Measurements from ENCODE around the gene NPHP1.
"Not testable (repeated sequence)": the region's sequence is repeated elsewhere in the genome, so short reads cannot be mapped to it uniquely, and the experiment has no call there.

The NPHP1 gene

DNA sequence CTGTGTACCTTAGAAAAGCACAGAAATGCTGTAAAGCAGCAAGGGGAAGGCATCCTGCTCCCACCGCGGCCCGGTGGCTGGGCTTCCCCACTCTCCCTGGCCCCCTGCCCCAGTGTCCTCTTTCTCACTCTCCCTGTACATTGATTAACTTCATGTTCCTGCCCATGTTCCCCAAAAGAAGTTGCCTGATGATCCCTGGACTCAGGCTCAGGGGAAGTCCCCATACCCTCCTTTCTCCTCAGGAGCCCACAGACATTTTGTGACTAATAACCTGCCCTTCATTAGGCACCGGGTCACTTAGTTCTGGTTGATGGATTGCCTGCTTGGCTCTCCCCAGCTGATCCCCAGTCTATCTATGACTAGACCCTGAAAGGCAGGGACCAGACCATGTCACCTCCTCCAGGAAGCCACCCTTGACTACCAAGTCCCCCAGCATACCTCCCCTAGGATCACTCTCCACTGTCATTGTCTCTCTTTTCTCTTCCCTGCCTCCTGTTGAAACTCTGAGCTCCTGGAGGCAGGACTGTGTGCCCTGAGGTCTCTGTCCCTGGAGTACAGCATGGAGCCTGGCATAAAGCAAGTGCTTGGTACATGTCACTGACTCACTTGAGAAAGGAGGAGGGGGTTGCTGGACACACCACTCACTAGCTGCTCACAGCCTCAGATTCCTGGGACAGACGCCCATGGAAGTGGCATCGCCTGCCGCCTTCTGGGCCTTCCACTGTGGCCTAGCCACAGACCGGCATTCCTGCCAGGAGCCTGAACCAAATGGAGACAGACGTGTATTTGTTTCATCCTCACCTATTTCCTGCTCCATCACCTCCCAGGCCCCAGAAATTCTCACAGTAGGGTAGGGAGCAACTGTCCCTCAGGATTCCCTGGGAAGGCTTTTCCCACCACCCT lies 102.7 kb downstream of the NPHP1 start:
- DNase-seq = no peak

DNA sequence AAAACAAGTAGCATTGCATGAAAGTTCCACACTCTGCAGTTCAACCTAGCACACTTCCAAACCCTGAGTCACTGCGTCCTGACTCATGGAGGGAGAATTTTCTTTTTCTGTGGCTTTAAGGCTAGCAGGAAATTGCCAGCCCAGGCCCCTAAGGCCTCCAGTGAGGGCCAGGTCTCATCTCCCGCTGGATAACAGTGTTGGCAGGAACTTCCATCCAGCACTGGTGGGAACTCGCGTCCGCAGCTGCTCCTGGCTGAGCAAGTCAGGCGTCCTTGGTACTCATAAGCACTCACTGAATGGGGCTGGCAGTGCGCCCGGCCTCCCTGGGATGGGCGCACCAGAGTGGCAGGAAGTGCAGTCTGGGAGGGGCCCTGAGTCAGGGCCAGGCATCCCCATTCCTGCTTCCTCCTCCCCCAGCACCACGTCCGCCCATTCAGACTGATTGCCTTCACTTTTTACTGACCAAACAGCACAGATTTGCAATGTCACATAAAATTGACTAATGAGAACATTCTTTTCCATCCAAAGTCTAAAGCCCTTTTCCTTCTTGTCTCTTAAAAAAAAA lies 103.5 kb downstream of the NPHP1 start:
- DNase-seq = no peak

DNA sequence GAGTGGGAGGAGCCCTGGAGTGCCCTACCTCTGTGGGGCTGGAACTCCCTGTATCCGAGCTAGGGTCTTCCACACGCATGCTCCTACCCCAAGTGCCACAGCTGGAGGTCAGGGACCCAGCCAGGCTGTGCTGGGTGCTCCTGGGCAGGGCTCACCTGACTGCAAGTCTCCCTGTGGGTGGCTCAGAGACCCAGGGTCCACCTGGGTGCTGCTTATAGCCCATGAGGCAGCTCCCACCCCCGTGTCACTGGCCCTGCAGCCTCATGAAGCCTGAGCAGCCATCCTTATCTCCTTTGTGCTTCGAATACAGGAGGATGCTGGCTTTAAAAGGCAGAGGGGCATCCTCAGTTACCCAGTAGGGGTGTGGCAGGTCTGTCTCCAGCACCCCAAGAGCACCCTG lies 103.9 kb downstream of the NPHP1 start:
- not testable (repeated sequence) for DNase-seq

DNA sequence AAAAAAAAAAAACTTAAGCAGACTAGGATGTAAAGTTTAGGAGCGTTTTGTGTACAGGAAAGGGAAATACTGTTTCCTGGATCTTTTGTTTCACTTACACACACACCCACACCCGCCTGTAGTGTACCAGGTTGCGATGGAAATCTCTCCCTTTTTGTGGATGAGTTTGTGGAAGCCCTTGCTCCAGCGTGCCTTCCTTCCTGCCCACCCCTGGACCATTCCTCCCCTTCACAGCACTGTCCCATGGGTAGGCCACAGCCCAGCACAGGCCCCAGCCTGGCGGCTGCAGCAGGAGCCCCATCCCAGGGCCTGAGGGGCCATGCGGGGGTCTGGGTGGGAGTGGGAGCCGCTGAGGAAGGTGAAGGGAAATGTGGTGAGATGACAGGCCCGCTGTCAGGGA lies 104.3 kb downstream of the NPHP1 start:
- DNase-seq = no peak

DNA sequence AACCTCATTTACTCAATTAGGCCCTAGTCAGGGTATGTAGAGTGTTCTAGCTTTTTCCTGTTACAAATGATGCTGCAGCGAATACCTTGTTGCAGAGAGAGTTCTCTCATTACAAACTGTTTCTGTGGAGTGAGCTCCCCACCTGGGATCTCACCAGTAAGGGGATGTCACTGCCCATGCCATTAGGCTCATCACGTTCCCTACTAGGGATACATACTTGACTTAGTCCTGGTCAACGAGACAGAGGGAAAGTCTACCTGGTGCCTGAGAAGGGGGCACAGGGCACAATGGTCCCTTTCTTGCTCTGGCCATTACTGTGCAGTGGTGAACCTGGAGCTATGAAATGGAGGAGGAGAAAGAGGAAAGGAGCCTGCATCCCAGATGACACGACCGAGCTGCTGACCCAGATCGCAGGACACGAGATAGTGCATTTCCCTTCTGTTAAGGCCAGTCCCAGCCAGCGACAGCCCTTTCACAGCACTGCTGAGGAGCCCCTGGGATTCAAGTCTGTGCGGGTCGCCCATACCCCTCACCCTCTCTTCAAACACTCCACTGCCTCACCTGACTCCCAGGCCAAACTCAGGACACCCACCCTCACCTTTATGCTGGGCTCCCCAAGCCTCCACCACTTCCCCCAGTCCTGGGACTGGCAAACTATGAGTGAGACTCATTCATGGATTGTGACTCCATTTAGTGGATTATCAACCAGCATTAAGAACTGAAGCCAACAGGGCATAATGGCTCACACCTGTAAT lies 105.2 kb downstream of the NPHP1 start:
- DNase-seq = no peak

DNA sequence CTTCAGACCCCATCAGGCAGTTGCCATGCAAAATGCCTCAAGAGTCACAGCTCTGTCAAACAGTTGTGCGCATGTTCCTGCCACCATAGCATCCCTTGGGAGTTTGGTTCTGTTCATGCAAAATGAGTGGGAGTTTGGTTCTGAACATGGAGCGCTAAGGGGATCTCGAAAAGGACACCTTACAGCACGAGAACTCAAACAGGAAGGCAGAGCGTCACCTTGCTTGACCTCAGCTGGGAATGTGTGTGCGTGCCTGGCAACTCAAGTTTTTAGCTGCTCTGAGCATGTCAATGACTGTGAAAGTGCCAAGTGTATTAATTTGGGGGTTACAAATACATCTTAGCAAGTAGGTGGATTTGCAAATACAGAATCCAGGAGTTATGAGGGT lies 105.8 kb downstream of the NPHP1 start:
- DNase-seq = no peak

DNA sequence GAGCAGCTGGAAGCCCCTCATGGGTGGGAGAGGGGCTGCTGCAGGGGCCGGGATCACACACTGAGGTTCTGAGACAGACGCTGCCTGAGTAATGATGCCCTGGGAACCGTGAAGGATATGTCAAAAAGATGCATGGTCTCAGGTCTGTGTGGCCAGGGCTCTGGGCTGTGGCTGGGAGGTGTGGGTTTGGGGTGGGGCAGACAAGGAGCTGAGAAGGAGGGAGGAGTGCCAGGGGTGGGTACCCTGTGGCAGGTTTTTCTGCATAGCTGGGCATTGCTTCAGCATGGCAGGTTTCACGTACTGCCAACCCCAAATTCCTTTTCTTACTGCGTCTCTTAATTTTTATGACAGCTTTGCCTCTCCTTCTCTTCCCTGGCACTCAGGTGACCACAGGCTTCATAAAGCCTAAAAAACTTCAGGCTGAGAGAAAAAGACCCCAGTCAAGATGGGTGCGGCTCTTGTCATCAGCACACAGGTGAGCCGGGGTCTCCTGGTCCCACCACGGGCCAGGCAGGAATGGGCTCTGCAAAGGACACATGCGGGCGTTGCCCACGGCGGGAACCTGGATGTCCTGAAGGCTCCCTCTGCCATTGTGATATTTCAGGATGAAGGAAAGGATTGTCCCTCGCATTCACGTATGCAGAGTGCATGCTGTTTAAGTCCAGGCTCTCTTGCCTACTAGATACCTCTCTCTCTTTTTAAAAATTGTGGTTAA lies 107.2 kb downstream of the NPHP1 start:
- DNase-seq = no peak

DNA sequence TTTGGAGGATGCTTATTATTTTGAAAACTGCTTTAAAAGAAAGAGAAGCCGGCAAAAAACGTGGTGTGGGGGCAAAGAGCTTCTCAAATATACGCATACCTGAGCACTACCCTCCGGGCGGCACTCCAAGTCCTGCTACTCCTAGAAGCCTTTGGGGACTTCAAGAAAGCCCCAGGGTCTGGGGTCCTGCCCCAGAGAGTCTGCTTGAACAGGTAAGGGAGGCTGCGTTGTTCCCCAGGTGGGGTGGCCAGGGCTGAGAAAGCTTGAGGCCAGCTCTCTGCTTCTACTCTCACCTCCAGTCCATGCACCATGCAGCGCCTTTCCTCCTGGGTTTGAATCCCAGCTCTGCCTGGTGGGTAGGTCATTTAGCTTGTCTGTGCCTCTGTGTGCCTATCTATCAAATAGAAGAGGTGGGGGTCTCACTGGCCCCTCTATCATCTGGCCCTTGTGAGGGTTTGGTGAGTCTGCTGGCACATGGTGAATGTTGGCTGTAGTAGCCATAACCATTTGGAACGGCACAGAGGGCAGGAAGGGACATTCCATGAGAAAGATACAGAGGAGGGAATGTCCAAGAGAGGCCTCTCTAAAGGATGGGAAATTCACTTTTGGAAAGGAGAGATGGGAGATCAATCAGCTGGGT lies 108.7 kb downstream of the NPHP1 start:
- no peak for DNase-seq

DNA sequence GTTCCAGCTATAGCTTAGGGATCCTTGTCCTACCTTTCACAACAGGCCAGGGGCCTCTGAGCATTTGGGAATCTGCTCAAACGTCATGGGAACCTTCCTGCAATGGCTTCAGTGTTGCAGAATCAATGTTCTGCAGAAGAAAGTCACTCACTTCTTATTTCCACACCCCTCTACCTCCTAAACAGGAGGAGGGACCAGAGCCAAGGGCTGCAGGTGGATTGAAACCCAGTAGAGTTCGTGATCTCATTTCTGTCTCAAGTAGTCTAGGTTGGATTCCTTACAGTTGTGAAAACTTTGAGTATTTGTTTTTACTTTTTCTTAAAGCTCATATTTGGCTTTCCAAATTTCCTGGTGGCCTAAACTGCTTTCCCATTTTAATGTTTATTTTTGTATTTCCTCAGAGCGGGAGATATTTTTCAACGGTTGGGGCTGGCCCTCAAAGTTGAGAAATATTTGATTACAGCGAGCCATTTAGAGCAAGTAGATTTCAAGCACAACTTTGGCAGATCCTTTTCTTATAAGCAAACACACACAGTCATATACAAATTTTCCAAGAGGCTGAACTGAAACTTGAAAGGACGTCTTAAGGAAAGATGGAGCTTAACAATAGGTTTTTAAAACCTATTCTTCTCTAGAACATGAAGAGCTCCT lies 109.8 kb downstream of the NPHP1 start:
- not testable (repeated sequence) for DNase-seq

DNA sequence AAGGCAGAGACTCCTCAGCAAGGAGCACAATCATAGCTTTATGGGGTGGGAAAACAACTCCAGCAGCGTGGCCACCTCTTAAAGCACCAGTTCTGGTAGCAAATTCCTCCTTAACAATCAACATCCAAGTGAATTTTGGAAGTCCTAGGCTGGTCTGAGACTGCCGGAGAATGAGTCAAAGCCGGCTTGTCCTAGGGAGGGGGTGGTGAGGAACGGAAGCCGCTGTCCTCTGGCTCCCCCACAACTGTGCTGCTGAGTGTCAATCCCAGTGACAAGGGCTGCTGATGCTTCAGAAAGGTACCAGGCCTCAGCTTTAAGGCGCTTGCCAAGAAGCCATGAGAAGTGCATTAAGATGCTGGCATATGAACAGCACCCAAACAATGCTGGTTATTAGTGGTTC lies 110.9 kb downstream of the NPHP1 start:
- not testable (repeated sequence) for DNase-seq

DNA sequence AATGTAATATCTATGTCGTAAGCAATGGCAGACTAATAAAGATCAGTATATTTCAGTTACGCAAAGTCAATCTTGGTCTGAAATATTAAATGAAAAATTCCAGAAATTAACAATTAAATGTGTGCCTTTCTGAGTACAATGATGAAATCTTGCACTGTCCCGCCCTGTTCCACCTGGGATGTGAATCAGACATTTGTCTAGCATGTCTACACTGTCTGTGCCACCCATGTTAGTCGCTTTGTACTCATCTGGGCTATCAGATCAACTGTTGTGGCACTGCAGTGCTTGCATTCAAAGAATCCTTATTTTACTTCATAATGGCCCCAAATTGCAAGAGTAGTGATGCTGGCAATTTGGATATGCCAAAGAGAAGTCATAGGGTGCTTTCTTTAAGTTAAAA lies 114.6 kb downstream of the NPHP1 start:
- DNase-seq = not testable (repeated sequence)

DNA sequence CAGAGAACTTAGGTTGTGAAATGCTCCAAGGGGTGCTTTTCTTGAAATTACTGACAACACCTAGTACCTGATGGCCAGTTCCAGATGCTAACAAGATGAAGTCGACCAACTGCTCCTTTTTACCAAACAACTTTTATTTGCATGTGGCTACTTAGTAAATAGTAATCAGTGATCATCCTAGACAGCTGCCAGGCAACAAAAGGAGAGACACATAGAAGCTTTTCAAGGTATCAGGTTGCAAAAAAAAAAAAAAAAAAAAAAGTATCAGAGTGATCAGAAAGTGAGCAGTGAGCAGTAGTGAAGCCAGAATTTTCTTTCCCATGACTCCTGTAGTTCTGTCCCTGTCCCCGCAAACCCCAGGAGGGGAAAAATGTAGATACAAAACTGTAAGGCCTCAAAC lies 121.1 kb downstream of the NPHP1 start:
- DNase-seq = not testable (repeated sequence)

DNA sequence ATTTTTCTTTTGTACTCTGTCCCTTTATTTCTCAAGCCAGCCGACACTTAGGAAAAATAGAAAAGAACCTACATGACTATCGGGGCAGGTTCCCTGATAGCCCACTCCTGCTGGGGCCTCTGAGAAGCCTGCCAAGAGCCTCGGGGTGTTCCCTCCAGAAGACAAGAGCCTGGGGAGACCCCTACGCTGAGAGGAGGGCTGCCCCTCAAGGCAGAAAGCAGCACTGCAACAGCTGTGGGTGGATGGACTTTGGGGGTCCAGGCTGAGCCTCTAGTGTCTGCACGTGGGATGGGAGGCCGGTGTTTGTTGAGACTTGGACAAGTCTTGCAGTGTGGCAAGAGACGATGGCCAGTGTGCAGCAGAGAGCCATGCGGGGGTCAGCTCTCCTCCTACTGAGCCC lies 121.7 kb downstream of the NPHP1 start:
- not testable (repeated sequence) for DNase-seq

DNA sequence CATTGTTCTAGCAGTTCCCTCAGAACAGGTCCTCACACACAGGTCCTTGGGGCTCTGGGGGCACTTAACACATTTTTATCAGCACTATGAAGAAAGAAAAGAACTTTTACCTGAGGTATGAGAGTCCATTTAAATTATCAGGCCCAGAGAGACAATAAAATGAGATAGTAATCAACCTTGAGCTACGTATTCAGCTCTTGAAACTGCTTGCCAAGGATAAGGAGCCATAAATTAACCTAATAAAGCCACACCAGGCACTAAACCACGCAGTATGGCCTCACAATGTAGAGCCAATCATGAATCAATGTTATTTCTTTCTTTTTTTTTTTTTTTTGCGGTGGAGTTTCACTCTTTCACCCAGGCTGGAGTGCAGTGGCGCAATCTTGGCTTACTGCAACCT lies 126.7 kb downstream of the NPHP1 start:
- not testable (repeated sequence) for DNase-seq

DNA sequence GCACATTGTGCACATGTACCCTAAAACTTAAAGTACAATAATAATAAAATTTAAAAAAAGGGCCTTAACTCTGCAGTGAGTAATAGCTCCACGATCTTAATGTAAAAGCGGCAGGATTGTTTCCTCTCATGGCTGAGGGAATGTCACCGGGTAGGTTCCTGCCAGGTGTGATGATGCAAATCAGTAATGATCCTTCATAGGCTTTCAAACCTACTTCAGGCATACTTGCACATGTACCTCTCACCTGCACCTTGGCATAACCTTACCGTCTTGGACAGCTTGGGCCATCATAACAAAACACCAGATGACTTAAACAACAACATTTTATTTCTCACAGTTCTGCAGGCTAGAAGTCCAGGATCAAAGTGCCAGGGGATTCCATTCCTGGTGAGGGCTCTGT lies 128.9 kb downstream of the NPHP1 start:
- not testable (repeated sequence) for DNase-seq

Measured in activated CD8-positive, alpha-beta memory T cell treated with anti-CD3 and anti-CD28 coated beads, Interleukin-2, amount 50 U/mL, for 48 hours (primary cell).